Testis (tissue), 2 donors: ENCODE measurements around the gene HPS1.
"Not testable (repeated sequence)": the region's sequence is repeated elsewhere in the genome, so short reads cannot be mapped to it uniquely, and the experiment has no call there.

ENCODE experiments used
- CTCF ChIP-seq, 3 experiments: fragments of 450-650 bp in 2 of 3; fragments of 200-600 bp in 1 of 3; sonication (generic) in 1 of 3; IDR thresholded peaks; one replicate each; pipeline ENCODE4 v1.5.1; 2016 to 2019; ENCODE audit warnings: antibody characterized with exemption in 3 of 3, mild to moderate bottlenecking in 2 of 3, moderate library complexity in 1 of 3
- POLR2A ChIP-seq: fragments of 450-650 bp; IDR thresholded peaks from one replicate; pipeline ENCODE4 v1.6.1; 2017; ENCODE audit warnings: antibody characterized with exemption, mild to moderate bottlenecking, moderate library complexity

- not testable (repeated sequence) for TF ChIP-seq CTCF (IDR thresholded peaks at IDR 0.05); POLR2A
Measured at GRCh38 chr10:98383134-98383667, 63.5 kb downstream of the HPS1 start.
